Trophoblast cell (in vitro differentiated cells and primary cell): ENCODE data around the gene ZNF653.
A peak's percentile ranks its signal among the peaks of the same experiment; 100 is the strongest.

Source experiments
- DNase-seq, 2 donors: peaks; one replicate each; pipeline ENCODE4 v3.0.0-alpha.2; 2016
- H2AFZ ChIP-seq: 2 replicates; pipeline ENCODE4 v1.6.1; 2013; ENCODE audit warnings: low read length, moderate library complexity, mild to moderate bottlenecking; ENCODE audit not compliant: insufficient read depth, poor library complexity
- H2AK5ac ChIP-seq: 2 replicates; pipeline ENCODE4 v1.6.1; 2013; ENCODE audit warnings: mild to moderate bottlenecking, low read length
- H2BK120ac ChIP-seq: 2 replicates; pipeline ENCODE4 v1.6.1; 2013; ENCODE audit warnings: low read length, mild to moderate bottlenecking, moderate library complexity; ENCODE audit not compliant: insufficient read depth, poor library complexity
- H2BK12ac ChIP-seq: 2 replicates; pipeline ENCODE4 v1.6.1; 2013; ENCODE audit warnings: mild to moderate bottlenecking, low read length, moderate library complexity
- H2BK5ac ChIP-seq: 2 replicates; pipeline ENCODE4 v1.6.1; 2013; ENCODE audit warnings: low read length, low read depth, moderate library complexity, mild to moderate bottlenecking; ENCODE audit not compliant: poor library complexity
- H3K14ac ChIP-seq: 2 replicates; pipeline ENCODE4 v1.6.1; 2013; ENCODE audit warnings: mild to moderate bottlenecking, low read length
- H3K18ac ChIP-seq: 2 replicates; pipeline ENCODE4 v1.6.1; 2013; ENCODE audit warnings: mild to moderate bottlenecking, low read length
- H3K23ac ChIP-seq: 2 replicates; pipeline ENCODE4 v1.6.1; 2013; ENCODE audit warnings: low read length
- H3K27ac ChIP-seq: 2 replicates; pipeline ENCODE4 v1.5.1; 2013; ENCODE audit warnings: low read depth, mild to moderate bottlenecking, inconsistent platforms, low read length, moderate library complexity
- H3K27me3 ChIP-seq: 2 replicates; pipeline ENCODE4 v1.6.1; 2013; ENCODE audit warnings: inconsistent platforms, mild to moderate bottlenecking, low read length, moderate library complexity; ENCODE audit not compliant: insufficient read depth
- H3K36me3 ChIP-seq, 2 experiments: 1 replicate in 1 of 2; 2 replicates in 1 of 2; pipeline ENCODE4 v1.6.1; 2013; ENCODE audit warnings: low read length in 2 of 2, mild to moderate bottlenecking in 2 of 2, moderate library complexity in 1 of 2; ENCODE audit not compliant: insufficient read depth in 2 of 2, control insufficient read depth in 1 of 2
- H3K4ac ChIP-seq: 2 replicates; pipeline ENCODE4 v1.6.1; 2013; ENCODE audit warnings: low read depth, mild to moderate bottlenecking, low read length, moderate library complexity
- H3K4me1 ChIP-seq, 2 experiments: 1 replicate in 1 of 2; 2 replicates in 1 of 2; pipeline ENCODE4 v1.6.1; 2013; ENCODE audit warnings: low read length in 2 of 2, mild to moderate bottlenecking in 2 of 2, moderate library complexity in 1 of 2; ENCODE audit not compliant: insufficient read depth in 2 of 2, control insufficient read depth in 1 of 2
- H3K4me2 ChIP-seq: 2 replicates; pipeline ENCODE4 v1.6.1; 2013; ENCODE audit warnings: inconsistent platforms, mild to moderate bottlenecking, low read length, moderate library complexity
- H3K4me3 ChIP-seq: 2 replicates; pipeline ENCODE4 v1.5.1; 2013; ENCODE audit warnings: mild to moderate bottlenecking, low read depth, low read length, inconsistent platforms
- H3K79me1 ChIP-seq: one replicate; pipeline ENCODE4 v1.6.1; 2013; ENCODE audit warnings: low read length
- H3K79me2 ChIP-seq: 2 replicates; pipeline ENCODE4 v1.6.1; 2013; ENCODE audit warnings: low read length, mild to moderate bottlenecking; ENCODE audit not compliant: control insufficient read depth, insufficient read depth, poor library complexity
- H3K9ac ChIP-seq: 2 replicates; pipeline ENCODE4 v1.6.1; 2013; ENCODE audit warnings: mild to moderate bottlenecking, low read length
- H3K9me3 ChIP-seq: 2 replicates; pipeline ENCODE4 v1.6.1; 2013; ENCODE audit warnings: low read depth, mild to moderate bottlenecking, control low read depth, inconsistent platforms, low read length; ENCODE audit not compliant: insufficient read depth
- H4K12ac ChIP-seq: 2 replicates; pipeline ENCODE4 v1.6.1; 2013; ENCODE audit warnings: low read depth, mild to moderate bottlenecking, low read length, moderate library complexity
- H4K8ac ChIP-seq: 2 replicates; pipeline ENCODE4 v1.6.1; 2013; ENCODE audit warnings: low read depth, mild to moderate bottlenecking, low read length, moderate library complexity
- H4K91ac ChIP-seq: one replicate; pipeline ENCODE4 v1.6.1; 2013; ENCODE audit warnings: low read depth, mild to moderate bottlenecking, low read length, moderate library complexity
- WGBS: extraction: QIAGEN DNeasy Blood & Tissue Kit; methylation state at CpG from one replicate; pipeline ENCODE4 v1.1.7; 2013; ENCODE audit warnings: missing lambda C conversion rate; ENCODE audit not compliant: insufficient read length, insufficient coverage; ENCODE audit errors: extremely low coverage; 5-methylcytosine and 5-hydroxymethylcytosine counted together

The ZNF653 gene

GRCh38 chr19:11535792-11536595 lies 30.4 kb upstream of the ZNF653 start:
- H4K8ac ChIP-seq: peak overlapping the region; percentile 73
- H2BK5ac ChIP-seq: peak overlapping the region; percentile 96
- peak overlapping the region; percentile 62 for H3K14ac ChIP-seq
- H3K79me2 ChIP-seq: peaks cover 20% of the 10 kb centered on the region
- H3K4me3 ChIP-seq: no peak overlapping the region
- no peak overlapping the region for H3K23ac ChIP-seq
- no peaks in the 10 kb centered on the region for H3K9me3 ChIP-seq
- peak overlapping the region; percentile 65 for H3K4ac ChIP-seq
- H2AFZ ChIP-seq: peak overlapping the region; percentile 81
- peak overlapping the region; percentile 78 for H4K91ac ChIP-seq
- peaks cover 17 to 21% of the 10 kb centered on the region in 2 experiments for H3K4me1 ChIP-seq
- peak; percentile 89 to 96 for DNase-seq
- H3K79me1 ChIP-seq: peaks cover 29% of the 10 kb centered on the region
- peaks cover 2 to 6% of the 10 kb centered on the region in 2 experiments for H3K36me3 ChIP-seq
- H4K12ac ChIP-seq: peak overlapping the region; percentile 47
- H3K27ac ChIP-seq: peak overlapping the region; percentile 31
- H3K9ac ChIP-seq: peak overlapping the region; percentile 71
- WGBS: no CpG with 5 or more reads among the region's 54 CpGs
- H2BK120ac ChIP-seq: peak overlapping the region; percentile 90
- peak overlapping the region; percentile 19 for H3K18ac ChIP-seq
- peak overlapping the region; percentile 64 for H3K4me2 ChIP-seq
- no peaks in the 10 kb centered on the region for H3K27me3 ChIP-seq
- H2AK5ac ChIP-seq: peak overlapping the region; percentile 21
- peak overlapping the region; percentile 58 for H2BK12ac ChIP-seq

GRCh38 chr19:11534948-11535347 lies 29.3 kb upstream of the ZNF653 start:
- H2AK5ac ChIP-seq: no peak overlapping the region
- no peak overlapping the region for H3K4ac ChIP-seq
- no peak overlapping the region for H3K4me2 ChIP-seq
- H4K8ac ChIP-seq: no peak overlapping the region
- peaks cover 12 to 15% of the 10 kb centered on the region in 2 experiments for H3K4me1 ChIP-seq
- no peak for DNase-seq
- H3K4me3 ChIP-seq: no peak overlapping the region
- no peak overlapping the region for H3K9ac ChIP-seq
- H3K9me3 ChIP-seq: no peaks in the 10 kb centered on the region
- no peak overlapping the region for H4K91ac ChIP-seq
- no peak overlapping the region for H2BK12ac ChIP-seq
- H3K36me3 ChIP-seq: no peaks in the 10 kb centered on the region
- no peak overlapping the region for H2BK5ac ChIP-seq
- no CpG with 5 or more reads among the region's 5 CpGs for WGBS
- peaks cover 13% of the 10 kb centered on the region for H3K79me2 ChIP-seq
- H4K12ac ChIP-seq: no peak overlapping the region
- peaks cover 21% of the 10 kb centered on the region for H3K79me1 ChIP-seq
- no peak overlapping the region for H3K14ac ChIP-seq
- H3K18ac ChIP-seq: no peak overlapping the region
- no peak overlapping the region for H2AFZ ChIP-seq
- H3K23ac ChIP-seq: no peak overlapping the region
- H3K27ac ChIP-seq: no peak overlapping the region
- H2BK120ac ChIP-seq: no peak overlapping the region
- H3K27me3 ChIP-seq: no peaks in the 10 kb centered on the region

GRCh38 chr19:11534538-11534937 lies 28.9 kb upstream of the ZNF653 start:
- H4K8ac ChIP-seq: no peak overlapping the region
- H3K36me3 ChIP-seq: no peaks in the 10 kb centered on the region
- H4K12ac ChIP-seq: no peak overlapping the region
- peaks cover 12% of the 10 kb centered on the region for H3K79me2 ChIP-seq
- no peak overlapping the region for H2BK5ac ChIP-seq
- no peaks in the 10 kb centered on the region for H3K27me3 ChIP-seq
- H3K9ac ChIP-seq: no peak overlapping the region
- H2AFZ ChIP-seq: no peak overlapping the region
- H3K4me1 ChIP-seq: peaks cover 11 to 15% of the 10 kb centered on the region in 2 experiments
- no peak overlapping the region for H3K4ac ChIP-seq
- H3K27ac ChIP-seq: no peak overlapping the region
- WGBS: no CpG with 5 or more reads among the region's 1 CpG
- H2BK120ac ChIP-seq: no peak overlapping the region
- no peak overlapping the region for H2AK5ac ChIP-seq
- H2BK12ac ChIP-seq: no peak overlapping the region
- no peak for DNase-seq
- no peak overlapping the region for H3K18ac ChIP-seq
- no peak overlapping the region for H3K4me3 ChIP-seq
- H3K9me3 ChIP-seq: no peaks in the 10 kb centered on the region
- no peak overlapping the region for H3K23ac ChIP-seq
- H3K14ac ChIP-seq: no peak overlapping the region
- H4K91ac ChIP-seq: no peak overlapping the region
- H3K4me2 ChIP-seq: no peak overlapping the region
- H3K79me1 ChIP-seq: peaks cover 19% of the 10 kb centered on the region

- H2BK12ac ChIP-seq: no peak overlapping the region
- H3K36me3 ChIP-seq: no peaks in the 10 kb centered on the region
- no peak overlapping the region for H3K27ac ChIP-seq
- no CpG with 5 or more reads among the region's 9 CpGs for WGBS
- H2BK5ac ChIP-seq: no peak overlapping the region
- no peak overlapping the region for H3K4me3 ChIP-seq
- H3K4ac ChIP-seq: no peak overlapping the region
- H2AFZ ChIP-seq: no peak overlapping the region
- no peak overlapping the region for H3K14ac ChIP-seq
- DNase-seq: peak; percentile 92 to 97
- no peak overlapping the region for H2BK120ac ChIP-seq
- no peak overlapping the region for H3K4me2 ChIP-seq
- peaks cover 3 to 8% of the 10 kb centered on the region in 2 experiments for H3K4me1 ChIP-seq
- peaks cover 2% of the 10 kb centered on the region for H3K79me2 ChIP-seq
- H4K12ac ChIP-seq: no peak overlapping the region
- H3K27me3 ChIP-seq: no peaks in the 10 kb centered on the region
- H4K91ac ChIP-seq: no peak overlapping the region
- H4K8ac ChIP-seq: no peak overlapping the region
- no peak overlapping the region for H3K9ac ChIP-seq
- H3K23ac ChIP-seq: no peak overlapping the region
- peaks cover 7% of the 10 kb centered on the region for H3K79me1 ChIP-seq
- no peak overlapping the region for H2AK5ac ChIP-seq
- no peak overlapping the region for H3K18ac ChIP-seq
- H3K9me3 ChIP-seq: no peaks in the 10 kb centered on the region
Measured at GRCh38 chr19:11530432-11530831, 24.8 kb upstream of the ZNF653 start.
